ENCODE data around the gene GET4.
A peak's percentile ranks its signal among the peaks of the same experiment; 100 is the strongest.
"Not testable (repeated sequence)": the region's sequence is repeated elsewhere in the genome, so short reads cannot be mapped to it uniquely, and the experiment has no call there.

Gene GET4

GRCh38 chr7:871900-872537 is 4.3 kb upstream of the GET4 start:
- DNase-seq (ENCODE audit: low read depth), result no peak

GRCh38 chr7:872685-873084 is 3.7 kb upstream of the GET4 start:
- not testable (repeated sequence) for DNase-seq (ENCODE audit: low read depth)

GRCh38 chr7:873367-874002 is 2.9 kb upstream of the GET4 start:
- peak; percentile 34 for DNase-seq (ENCODE audit: low read depth)

- DNase-seq (ENCODE audit: low read depth), result no peak
Observed at GRCh38 chr7:874031-874749, 2.2 kb upstream of the GET4 start.

- DNase-seq (ENCODE audit: low read depth), result no peak
Observed at GRCh38 chr7:875051-875450, 1.3 kb upstream of the GET4 start.

- DNase-seq (ENCODE audit: low read depth), result no peak
Observed at GRCh38 chr7:875476-876076, 778 bp upstream of the GET4 start.

- DNase-seq (ENCODE audit: low read depth), result no peak
Observed at GRCh38 chr7:876972-877311, 588 bp downstream of the GET4 start.

GRCh38 chr7:877312-878232 is 1.2 kb downstream of the GET4 start:
- DNase-seq (ENCODE audit: low read depth), result no peak

GRCh38 chr7:879093-879492 is 2.7 kb downstream of the GET4 start:
- no peak for DNase-seq (ENCODE audit: low read depth)

- no peak for DNase-seq (ENCODE audit: low read depth)
Observed at GRCh38 chr7:879706-880105, 3.4 kb downstream of the GET4 start.

- no peak for DNase-seq (ENCODE audit: low read depth)
Observed at GRCh38 chr7:880450-880849, 4.1 kb downstream of the GET4 start.

GRCh38 chr7:881441-882234 is 5.3 kb downstream of the GET4 start:
- no peak for DNase-seq (ENCODE audit: low read depth)

- DNase-seq (ENCODE audit: low read depth), result no peak
Observed at GRCh38 chr7:882336-883035, 6.1 kb downstream of the GET4 start.

GRCh38 chr7:883055-884021 is 7.0 kb downstream of the GET4 start:
- DNase-seq (ENCODE audit: low read depth), result no peak

- no peak for DNase-seq (ENCODE audit: low read depth)
Observed at GRCh38 chr7:884191-885003, 8.0 kb downstream of the GET4 start.

- DNase-seq (ENCODE audit: low read depth), result no peak
Observed at GRCh38 chr7:885261-885892, 9.0 kb downstream of the GET4 start.

GRCh38 chr7:885893-886625 is 9.7 kb downstream of the GET4 start:
- DNase-seq (ENCODE audit: low read depth), result no peak

Data from HS-5 (cell line).